ENCODE data around the gene TBC1D19.

TBC1D19 gene

DNA sequence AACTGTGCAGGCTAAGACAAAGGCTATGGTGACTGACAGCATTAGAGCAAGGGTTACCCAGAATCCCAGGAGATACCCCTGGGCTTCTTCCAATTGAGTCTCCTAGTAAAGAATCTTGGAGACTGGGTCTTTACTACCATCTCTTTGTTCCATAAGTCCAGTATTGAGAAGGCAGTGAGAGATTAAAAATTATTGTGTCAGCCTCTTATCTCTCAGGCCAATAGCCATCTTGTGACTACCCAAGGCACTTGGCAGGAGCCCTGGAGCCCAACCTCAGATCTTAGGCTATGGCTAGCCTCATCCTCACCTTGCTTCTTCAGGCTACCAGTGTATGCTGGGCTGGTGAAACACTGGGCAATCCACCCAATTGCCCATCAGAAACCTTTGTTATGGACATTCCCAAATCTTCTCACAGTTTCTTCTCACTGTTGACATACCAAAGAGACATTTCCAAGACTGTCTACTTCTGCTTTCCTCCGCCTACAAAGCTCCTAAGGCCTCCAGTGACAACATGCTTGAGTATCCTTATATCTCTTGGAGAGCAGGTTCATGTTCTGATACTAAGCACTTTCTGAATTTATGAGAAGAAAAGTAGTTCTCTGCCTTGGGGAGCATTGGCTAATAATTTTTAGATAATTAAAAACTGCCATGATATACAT is 200.5 kb downstream of the TBC1D19 start:
- no peak for DNase-seq

DNA sequence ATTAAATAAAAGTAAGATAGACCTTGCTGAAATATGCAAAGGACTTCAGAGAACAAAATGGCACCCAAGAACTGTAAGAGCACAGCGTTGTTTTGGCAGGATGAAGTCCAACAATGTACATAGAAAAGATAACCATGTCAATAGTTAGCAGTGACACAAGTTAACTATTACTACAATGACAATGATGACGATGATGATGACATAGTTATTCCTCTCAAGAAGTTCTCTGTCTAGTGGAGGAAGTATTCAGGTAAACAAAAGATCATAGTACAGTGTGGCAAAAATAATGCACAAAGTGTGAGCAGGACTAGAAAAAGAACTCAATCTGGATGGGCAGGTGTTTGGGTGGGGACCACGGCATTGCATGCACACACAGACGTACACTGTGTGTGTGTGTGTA is 201.4 kb downstream of the TBC1D19 start:
- DNase-seq: no peak

DNA sequence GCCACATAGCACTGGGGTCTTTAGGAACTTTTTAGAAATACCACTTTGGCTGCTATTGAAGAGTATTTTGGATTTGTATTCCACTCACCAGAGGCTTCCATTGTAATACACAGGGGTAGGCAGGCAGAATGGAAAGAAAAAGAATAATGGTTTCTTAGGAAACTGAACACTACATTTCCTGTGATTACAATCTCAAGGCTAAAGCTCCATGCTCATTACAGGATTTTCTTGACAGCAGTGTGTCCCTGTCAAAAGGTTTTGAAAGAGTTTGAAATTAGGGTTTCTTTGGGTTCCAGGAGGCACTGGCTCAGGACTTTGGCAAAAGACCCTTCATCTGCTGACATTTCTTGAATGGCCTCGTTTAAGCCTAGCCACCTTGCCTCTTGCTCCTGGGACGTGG is 201.9 kb downstream of the TBC1D19 start:
- DNase-seq: no peak

DNA sequence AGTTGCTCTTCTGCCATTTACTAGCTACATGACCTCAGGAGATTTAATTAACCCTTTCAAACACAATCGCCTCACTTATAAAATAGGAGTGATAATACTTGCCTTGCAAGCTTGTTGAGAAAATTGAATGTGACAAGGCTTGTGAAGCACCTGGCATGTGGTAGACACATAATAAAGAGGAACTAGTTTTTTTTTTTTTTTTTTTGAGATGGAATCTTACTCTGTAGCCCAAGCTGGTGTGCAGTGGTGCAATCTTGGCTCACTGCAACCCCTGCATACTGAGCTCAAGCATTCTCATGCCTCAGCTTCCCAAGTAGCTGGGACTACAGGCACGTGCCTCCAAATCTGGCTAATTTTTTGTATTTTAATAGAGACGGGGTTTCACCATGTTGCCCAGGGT is 203.0 kb downstream of the TBC1D19 start:
- DNase-seq: no peak

DNA sequence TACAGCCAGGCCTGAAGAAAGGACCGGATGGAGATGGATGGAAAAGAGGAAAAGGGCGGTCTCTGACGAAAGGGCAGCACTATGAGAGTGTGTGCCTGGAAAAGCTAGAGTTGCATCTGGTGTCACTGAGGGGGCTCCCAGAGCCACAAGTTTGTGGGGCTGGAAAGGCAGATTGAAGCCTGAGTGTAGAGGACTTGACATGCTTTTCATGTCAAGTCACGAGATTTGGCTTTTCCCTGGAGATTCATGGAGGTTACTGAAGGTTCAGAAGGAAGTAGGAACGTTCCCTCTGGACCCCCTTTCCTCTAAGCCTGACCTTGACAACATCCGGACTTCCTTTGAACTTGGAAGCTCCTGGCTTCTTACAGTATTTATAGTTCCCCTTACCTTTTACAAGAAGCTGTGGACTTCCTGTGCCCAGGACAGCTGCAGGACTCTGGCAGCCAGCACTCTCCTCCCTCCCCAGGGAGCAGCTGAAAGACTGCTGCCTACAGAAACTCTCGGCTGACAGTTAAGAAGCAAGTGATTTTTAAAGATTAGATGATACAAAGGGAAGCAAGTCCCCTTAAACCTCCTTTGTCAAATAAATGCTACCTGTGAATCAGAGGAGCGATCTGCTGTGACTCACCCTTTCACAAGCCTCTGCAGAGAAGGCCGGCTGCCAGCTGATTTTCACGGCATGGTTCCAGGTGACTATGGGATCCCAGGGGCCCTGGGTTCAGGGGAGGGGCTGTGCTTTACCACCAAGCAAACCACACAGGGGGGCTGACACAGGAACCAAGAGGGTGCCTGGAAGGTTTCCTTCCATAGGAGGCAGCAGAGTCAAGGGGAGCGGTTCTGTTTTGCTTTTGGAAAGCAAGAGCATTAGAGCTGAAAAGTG is 203.8 kb downstream of the TBC1D19 start:
- DNase-seq: peak; percentile 92

DNA sequence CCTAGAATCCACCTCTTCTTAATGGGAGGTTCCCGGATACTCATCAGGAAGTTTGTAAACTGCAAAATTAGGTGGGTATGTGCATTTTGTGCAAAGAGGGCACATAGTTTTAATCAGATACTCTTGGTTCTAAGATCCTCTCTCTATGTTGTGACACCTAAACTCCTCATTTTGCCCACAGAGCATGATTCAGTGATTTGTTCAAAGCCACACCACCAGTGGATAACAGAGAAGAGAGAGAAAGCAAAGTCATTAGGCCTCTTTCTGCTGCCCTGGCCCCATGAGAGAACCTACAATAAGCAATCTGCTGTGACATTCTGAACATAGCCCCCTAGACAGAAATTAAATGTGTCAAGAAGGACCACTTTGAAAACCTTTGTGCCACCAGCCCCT is 204.5 kb downstream of the TBC1D19 start:
- DNase-seq: no peak

DNA sequence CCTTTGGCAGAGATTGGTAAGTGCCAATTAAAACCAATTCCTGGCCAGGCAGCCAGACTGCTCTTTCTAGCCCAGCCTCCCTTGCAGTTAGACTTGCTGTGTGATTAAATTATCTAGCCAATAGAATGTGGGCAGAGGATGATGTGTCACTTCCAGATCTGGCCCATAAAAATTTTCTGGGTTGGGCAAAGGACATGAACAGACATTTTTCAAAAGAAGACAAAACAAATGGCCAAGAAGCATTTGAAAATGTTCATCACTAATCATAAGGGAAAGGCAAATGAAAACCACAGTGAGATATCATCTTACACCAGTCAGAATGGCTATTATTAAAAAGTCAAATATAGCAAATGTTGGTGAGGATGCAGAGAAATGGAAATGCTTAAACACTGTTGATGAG is 205.3 kb downstream of the TBC1D19 start:
- DNase-seq: no peak

DNA sequence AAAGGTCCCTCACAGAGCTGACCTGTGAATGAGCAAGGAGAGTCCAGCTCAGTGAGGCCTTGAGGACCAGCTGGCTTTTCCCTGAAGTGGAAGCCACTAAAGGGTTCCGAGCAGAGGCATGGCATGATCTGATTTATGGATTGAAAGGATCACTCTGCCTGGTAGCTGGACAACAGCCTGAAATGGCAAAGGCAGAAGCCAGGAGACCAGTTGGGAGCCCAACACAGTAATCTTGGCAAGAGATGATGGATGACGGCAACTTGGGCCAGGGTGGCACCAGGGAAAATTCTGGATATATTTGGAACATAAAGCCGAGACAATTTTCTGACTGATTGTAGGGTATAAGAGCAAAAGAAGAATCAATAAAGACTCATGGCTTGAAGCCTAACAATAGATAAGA is 207.5 kb downstream of the TBC1D19 start:
- no peak for DNase-seq

DNA sequence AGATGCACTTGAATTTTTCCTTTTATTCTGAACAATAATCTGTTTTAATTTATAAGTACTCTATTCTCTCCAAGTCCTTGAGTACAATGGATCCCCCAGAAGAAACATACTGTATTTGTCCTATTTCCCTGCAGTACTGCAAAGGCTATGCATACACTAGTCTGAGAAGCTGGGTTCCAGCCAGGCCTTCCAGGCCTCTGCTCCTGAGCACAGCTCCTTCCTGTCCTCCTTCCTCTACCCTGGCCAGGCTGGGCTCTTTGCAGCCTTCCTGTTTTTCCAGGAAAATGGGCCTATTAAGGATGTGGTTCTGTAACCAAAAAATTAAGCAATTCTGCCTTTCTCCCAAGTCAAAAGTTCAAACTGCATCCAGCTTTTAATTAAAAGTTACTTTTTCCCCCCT is 208.8 kb downstream of the TBC1D19 start:
- no peak for DNase-seq

DNA sequence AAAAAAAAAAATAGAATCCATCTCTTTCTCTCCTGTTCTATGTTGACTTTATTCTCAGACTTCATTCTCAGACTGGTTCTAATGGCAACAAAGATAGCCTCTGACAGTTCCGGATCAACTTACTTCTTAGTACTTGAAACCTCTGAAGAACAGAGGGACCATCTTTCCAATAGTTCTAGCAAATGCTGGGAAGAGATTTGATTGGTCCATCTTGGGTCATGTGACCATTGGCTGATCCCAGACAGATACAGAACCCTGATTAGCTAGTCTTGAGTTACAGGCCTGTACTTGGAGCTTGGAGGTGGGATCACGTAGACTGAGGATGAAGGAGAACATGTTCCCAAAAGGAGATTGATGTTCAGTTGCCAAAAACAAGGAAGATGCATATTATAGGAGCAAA is 209.9 kb downstream of the TBC1D19 start:
- no peak for DNase-seq

DNA sequence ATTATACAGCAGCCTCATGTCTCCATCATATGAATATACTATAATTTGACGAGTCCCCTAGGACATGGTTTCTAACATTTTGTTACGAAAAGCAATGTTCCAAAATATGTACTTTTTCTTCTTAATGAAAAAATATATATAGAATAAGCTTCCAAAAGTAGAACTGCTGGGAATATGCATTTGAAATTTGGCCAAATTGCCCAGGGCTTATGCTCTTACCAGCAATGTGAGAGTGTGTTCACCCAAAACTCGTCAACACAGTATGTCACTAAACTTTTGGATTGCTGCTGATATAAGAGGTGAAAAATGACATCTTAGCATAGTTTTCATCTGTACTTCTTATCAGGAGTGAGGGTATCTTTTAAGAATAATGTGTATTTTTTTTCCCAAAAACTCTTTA is 212.2 kb downstream of the TBC1D19 start:
- DNase-seq: no peak

DNA sequence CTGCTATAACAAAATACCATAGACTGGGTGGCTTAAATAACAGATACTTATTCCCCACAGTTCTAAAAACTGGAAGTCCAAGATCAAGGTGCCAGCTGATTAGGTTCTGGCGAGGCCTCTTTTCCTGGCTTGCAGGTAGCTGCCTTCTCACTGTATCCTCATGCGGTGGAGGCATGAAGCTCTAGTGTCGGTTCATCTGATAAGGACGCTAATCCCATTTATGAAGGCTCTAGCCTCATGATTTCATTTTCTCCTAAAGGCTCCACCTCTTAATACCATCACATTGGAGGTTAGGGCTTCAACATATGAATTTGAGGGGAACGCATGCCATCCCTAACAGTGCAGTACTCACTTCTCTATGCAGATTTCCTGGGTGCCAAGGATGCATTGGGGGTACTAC is 218.9 kb downstream of the TBC1D19 start:
- DNase-seq: no peak

DNA sequence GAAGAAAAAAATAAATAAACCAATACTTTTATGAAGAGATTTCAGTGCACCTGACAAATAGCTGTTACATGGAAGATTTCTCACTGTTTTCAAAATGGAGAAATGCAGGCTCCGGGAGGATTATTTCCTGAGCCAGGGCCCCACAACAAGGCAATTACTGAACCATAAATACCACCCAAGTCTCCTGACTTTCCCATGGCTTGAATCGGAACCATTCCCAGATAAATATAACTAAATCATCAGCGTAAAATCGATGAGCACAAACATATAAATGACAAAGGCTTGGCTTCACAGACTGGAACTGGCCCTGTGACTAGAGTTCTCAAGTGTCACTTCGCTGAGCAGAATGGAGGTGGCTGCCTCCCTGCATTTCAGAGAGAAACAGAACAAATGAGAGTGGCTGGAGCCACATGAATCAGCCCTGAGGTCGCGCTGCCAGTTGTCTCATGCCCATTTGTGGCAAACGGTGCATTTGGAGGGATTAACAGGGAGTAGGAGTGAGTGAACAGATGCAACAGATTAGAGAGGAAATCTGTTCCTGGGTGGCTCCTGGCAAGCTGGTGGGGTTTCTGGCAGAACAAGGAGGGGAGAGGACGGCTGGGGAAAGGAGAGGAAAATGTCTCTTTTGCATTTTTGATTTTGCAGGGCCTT is 219.5 kb downstream of the TBC1D19 start:
- no peak for DNase-seq

DNA sequence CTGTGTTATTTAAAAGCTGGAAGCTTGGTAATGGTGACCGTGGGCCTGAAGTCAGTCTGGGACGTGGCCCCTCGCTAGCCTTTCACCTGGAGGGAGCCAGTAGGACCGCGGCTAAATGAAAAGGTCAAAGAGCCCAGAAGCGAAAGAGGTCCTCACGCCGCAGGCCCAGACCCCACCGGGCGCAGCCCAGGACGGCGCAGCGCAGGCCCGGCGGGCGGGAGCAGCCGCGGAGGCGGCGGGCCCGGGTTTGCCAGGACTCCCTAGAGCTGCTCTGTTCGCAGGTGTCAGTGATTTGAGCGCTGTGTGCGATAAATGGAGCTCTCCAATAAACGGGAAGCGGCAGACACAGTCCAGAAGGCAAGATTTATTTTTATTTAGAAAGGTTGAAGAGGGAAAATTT is 220.6 kb downstream of the TBC1D19 start:
- no peak for DNase-seq

DNA sequence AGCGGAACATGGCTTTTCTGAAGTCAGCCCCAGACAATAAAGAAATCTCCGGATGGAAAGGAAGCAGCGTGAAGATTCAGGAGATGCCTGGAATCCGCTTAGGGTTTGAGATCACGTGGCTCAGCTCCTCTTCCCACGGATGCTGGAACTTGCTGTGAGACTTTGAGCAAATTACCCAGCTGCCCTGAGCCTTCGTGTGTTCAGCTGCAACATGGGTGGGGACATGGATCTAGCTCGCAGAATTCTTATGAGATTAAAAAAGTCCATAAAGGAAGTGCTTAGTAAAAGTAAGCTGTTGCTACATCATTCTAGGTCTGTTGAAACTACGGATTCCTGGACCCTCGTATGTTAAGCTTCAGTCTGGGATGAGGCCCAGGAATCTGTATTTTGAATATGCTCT is 221.0 kb downstream of the TBC1D19 start:
- DNase-seq: no peak

Data from T1000 (cell line).